Mammary epithelial cell (primary cell): ENCODE measurements around the gene GSDMA.

ENCODE experiments used
- EZH2 ChIP-seq: IDR thresholded peaks from 2 replicates; pipeline ENCODE4 v1.6.1; 2012; ENCODE audit warnings: low read length, inconsistent platforms, borderline replicate concordance
- TF ChIP-seq, protein P1 (sequence below), 2 donors: IDR thresholded peaks in 1 of 2; conservative IDR thresholded peaks in 1 of 2; 2 replicates each; pipeline ENCODE4 v1.5.1; 2011 to 2012; ENCODE audit warnings: inconsistent platforms in 2 of 2, low read length in 2 of 2, mild to moderate bottlenecking in 2 of 2, control low read depth in 1 of 2, low read depth in 1 of 2; ENCODE audit not compliant: insufficient read depth in 1 of 2; ENCODE audit errors: extremely low read depth in 1 of 2

DNA sequence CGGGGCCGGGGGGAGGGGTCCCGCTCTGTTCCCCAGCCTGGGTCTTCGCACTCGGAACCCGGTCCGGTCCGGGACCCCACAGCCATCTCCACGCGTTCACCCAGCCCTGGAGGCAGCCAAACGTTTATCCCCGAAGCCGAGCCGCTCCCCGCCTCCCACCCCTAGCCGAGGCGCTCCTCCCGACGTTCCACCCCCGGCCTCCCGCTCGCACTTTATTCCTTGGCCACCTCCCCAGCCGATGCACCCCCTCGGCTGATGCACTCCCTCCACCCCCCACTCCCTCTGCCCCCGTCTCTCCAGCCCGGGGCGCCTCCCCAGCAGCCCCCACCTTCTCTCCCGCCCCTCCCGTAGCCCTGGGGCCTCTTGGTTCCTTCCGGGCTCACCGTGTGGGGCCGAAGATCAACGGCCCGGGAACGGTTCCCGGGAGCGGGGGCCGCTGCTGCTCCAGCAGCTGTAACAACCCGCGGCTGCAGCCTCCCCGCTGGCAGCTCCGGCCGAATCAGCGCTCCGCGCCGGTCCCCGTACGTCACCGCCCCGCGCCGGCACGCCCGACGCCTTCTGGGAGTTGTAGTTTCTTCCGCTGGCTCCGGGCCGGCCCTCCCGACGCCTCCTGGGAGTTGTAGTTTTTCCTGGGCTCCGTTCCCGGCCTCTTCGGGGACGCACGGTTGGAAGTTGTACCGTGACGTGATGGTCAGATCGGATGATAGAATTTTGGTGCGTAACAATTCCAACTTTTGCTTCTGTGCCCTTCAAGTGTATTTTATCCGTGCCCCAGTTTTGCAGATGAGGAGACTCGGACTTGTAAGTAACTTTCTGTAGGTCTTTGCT is 35.5 kb upstream of the GSDMA start, which contains the start of the genes LRRC3C and ORMDL3:
- TF ChIP-seq, protein P1, sequence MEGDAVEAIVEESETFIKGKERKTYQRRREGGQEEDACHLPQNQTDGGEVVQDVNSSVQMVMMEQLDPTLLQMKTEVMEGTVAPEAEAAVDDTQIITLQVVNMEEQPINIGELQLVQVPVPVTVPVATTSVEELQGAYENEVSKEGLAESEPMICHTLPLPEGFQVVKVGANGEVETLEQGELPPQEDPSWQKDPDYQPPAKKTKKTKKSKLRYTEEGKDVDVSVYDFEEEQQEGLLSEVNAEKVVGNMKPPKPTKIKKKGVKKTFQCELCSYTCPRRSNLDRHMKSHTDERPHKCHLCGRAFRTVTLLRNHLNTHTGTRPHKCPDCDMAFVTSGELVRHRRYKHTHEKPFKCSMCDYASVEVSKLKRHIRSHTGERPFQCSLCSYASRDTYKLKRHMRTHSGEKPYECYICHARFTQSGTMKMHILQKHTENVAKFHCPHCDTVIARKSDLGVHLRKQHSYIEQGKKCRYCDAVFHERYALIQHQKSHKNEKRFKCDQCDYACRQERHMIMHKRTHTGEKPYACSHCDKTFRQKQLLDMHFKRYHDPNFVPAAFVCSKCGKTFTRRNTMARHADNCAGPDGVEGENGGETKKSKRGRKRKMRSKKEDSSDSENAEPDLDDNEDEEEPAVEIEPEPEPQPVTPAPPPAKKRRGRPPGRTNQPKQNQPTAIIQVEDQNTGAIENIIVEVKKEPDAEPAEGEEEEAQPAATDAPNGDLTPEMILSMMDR (conservative IDR thresholded peaks at IDR 0.05 in 1 of 2, IDR thresholded peaks at IDR 0.05 in 1 of 2; ENCODE audit: extremely low read depth in 1 of 2, insufficient read depth in 1 of 2, low read depth in 1 of 2, low read length in 2 of 2): no peak
- TF ChIP-seq EZH2: no peak
